DND-41 (cell line): Measurements from ENCODE around the gene AKTIP.

Experiments
- EZH2 ChIP-seq: IDR thresholded peaks from 3 replicates; pipeline ENCODE4 v1.6.1; 2012; ENCODE audit warnings: borderline replicate concordance, low read depth, mild to moderate bottlenecking, moderate library complexity, low read length, inconsistent platforms; ENCODE audit not compliant: severe bottlenecking
- TF ChIP-seq, protein P1 (sequence below): IDR thresholded peaks from 2 replicates; pipeline ENCODE4 v1.5.1; 2012; ENCODE audit warnings: borderline replicate concordance, low read length, moderate library complexity, mild to moderate bottlenecking; ENCODE audit not compliant: poor library complexity, severe bottlenecking; ENCODE audit errors: extremely low read depth

DNA sequence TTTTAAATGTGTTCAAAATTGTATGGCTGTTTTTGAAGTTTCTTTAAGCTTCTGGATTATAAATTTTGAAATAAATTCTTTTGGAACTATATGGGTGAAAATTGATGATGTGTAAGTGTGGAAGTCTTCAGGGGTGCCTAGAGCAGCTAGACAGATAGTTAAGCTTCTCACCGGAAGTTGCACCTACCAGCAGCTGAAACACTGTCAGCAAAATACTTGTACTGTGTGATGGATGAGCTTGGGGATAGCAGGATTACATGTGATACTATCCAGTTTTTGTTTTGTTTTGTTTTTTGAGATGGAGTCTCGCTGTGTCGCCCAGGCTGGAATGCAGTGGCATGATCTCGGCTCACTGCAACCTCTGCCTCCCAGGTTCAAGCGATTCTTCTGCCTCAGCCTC, 49.1 kb downstream of the AKTIP start:
- TF ChIP-seq, protein P1, sequence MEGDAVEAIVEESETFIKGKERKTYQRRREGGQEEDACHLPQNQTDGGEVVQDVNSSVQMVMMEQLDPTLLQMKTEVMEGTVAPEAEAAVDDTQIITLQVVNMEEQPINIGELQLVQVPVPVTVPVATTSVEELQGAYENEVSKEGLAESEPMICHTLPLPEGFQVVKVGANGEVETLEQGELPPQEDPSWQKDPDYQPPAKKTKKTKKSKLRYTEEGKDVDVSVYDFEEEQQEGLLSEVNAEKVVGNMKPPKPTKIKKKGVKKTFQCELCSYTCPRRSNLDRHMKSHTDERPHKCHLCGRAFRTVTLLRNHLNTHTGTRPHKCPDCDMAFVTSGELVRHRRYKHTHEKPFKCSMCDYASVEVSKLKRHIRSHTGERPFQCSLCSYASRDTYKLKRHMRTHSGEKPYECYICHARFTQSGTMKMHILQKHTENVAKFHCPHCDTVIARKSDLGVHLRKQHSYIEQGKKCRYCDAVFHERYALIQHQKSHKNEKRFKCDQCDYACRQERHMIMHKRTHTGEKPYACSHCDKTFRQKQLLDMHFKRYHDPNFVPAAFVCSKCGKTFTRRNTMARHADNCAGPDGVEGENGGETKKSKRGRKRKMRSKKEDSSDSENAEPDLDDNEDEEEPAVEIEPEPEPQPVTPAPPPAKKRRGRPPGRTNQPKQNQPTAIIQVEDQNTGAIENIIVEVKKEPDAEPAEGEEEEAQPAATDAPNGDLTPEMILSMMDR = no peak
- TF ChIP-seq EZH2 = no peak
